Retinal pigment epithelial cell (primary cell): ENCODE data around the gene BRD8.
A peak's percentile ranks its signal among the peaks of the same experiment; 100 is the strongest.

ENCODE experiments used
- DNase-seq: peaks from one replicate; pipeline ENCODE4 v3.0.0-alpha.2; 2010; ENCODE audit warnings: low read depth
- H3K4me3 ChIP-seq: 2 replicates; pipeline ENCODE4 v1.5.1; 2011; ENCODE audit warnings: mild to moderate bottlenecking, low read length, control low read depth, moderate library complexity
- TF ChIP-seq, protein P1 (sequence below): conservative IDR thresholded peaks from 2 replicates; pipeline ENCODE4 v1.5.1; 2011; ENCODE audit warnings: low read depth, low read length, control low read depth, inconsistent platforms

Gene BRD8, protein sequence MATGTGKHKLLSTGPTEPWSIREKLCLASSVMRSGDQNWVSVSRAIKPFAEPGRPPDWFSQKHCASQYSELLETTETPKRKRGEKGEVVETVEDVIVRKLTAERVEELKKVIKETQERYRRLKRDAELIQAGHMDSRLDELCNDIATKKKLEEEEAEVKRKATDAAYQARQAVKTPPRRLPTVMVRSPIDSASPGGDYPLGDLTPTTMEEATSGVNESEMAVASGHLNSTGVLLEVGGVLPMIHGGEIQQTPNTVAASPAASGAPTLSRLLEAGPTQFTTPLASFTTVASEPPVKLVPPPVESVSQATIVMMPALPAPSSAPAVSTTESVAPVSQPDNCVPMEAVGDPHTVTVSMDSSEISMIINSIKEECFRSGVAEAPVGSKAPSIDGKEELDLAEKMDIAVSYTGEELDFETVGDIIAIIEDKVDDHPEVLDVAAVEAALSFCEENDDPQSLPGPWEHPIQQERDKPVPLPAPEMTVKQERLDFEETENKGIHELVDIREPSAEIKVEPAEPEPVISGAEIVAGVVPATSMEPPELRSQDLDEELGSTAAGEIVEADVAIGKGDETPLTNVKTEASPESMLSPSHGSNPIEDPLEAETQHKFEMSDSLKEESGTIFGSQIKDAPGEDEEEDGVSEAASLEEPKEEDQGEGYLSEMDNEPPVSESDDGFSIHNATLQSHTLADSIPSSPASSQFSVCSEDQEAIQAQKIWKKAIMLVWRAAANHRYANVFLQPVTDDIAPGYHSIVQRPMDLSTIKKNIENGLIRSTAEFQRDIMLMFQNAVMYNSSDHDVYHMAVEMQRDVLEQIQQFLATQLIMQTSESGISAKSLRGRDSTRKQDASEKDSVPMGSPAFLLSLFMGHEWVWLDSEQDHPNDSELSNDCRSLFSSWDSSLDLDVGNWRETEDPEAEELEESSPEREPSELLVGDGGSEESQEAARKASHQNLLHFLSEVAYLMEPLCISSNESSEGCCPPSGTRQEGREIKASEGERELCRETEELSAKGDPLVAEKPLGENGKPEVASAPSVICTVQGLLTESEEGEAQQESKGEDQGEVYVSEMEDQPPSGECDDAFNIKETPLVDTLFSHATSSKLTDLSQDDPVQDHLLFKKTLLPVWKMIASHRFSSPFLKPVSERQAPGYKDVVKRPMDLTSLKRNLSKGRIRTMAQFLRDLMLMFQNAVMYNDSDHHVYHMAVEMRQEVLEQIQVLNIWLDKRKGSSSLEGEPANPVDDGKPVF

DNA sequence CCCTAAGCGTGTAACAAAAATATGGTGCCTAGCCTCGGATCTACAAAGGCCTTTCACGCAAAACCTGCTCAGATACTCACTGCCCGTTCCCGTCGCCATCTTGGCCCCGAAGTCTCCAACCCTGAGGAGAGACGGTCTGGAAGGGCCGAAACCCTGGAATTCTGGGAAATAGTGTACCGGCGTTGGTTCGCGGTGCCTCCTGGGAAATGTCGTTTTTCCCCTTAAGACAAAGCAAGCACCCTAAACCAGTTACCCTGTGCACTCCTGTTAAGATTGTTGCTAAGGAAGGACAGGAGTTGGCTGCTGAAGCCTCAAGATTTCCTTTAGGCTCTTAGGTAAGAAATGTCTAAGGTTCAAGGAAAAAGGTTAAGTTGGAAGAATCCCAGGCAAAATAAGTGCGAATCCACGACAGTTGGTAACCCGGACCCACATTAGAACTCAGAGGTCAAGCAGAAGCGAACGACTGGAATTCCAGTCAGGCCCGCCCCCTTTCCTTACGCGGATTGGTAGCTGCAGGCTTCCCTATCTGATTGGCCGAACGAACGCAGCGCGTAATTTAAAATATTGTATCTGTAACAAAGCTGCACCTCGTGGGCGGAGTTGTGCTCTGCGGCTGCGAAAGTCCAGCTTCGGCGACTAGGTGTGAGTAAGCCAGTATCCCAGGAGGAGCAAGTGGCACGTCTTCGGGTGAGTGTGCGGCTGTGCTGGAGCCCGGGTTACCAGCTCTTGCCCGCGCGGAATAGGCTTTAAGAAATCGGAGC is at the start of gene BRD8, which contains the start of gene KIF20A:
TSS of gene BRD8 (minus strand) at position 115 of the 761 bp plus-strand sequence. CDS start at position 99, 16 bp downstream.
TSS of gene KIF20A (plus strand) at position 597 of the 761 bp plus-strand sequence. CDS start 569 bp downstream, outside the sequence.
- TF ChIP-seq, protein P1, sequence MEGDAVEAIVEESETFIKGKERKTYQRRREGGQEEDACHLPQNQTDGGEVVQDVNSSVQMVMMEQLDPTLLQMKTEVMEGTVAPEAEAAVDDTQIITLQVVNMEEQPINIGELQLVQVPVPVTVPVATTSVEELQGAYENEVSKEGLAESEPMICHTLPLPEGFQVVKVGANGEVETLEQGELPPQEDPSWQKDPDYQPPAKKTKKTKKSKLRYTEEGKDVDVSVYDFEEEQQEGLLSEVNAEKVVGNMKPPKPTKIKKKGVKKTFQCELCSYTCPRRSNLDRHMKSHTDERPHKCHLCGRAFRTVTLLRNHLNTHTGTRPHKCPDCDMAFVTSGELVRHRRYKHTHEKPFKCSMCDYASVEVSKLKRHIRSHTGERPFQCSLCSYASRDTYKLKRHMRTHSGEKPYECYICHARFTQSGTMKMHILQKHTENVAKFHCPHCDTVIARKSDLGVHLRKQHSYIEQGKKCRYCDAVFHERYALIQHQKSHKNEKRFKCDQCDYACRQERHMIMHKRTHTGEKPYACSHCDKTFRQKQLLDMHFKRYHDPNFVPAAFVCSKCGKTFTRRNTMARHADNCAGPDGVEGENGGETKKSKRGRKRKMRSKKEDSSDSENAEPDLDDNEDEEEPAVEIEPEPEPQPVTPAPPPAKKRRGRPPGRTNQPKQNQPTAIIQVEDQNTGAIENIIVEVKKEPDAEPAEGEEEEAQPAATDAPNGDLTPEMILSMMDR: no peak
- peak within 1 kb of the TSS; percentile 92 for H3K4me3 ChIP-seq
- DNase-seq: peak; percentile 88

DNA sequence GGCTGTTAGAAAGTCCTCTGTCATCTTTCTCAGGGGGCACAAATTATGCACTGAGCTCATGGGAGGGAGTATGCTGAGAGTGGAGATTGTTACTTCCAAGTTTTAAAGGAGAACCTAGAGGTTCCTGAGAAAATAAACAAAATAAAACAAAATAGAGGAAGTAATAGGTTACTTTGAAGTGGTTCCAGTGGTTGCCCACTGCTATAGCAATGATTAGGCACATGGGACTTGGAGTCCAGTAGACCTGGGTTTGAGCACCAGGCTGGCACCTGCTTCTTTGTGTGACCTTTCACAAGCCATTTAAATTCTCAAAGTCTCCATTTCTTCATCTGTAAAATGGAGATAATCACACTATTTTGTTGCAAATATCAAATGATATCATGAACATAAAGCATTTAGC is 48.5 kb upstream of the BRD8 start:
- TF ChIP-seq, protein P1: no peak
- H3K4me3 ChIP-seq: no peak overlapping the region

DNA sequence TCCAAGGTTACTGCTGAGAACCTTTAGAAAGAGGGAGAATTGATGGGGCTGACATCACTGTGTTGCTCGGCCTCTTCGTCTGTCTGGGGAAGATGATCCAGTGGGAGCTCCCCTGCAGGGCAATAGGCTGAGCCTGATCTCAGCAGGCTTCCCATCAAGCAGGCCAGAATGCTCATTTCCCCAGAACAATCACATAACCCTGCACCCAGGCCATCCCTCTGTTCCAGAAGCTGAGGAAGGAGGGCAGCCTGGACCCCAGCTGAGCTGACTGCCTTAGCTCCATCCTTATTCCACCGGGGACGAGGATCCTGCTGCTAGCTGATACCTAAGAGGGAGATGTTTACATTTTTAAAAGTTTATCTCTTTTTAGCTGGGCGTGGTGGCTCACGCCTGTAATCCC is 46.3 kb upstream of the BRD8 start:
- H3K4me3 ChIP-seq: no peak overlapping the region
- TF ChIP-seq, protein P1: no peak

More for the DNA sequence above, 48.5 kb upstream of the BRD8 start:
- no peak for DNase-seq

DNA sequence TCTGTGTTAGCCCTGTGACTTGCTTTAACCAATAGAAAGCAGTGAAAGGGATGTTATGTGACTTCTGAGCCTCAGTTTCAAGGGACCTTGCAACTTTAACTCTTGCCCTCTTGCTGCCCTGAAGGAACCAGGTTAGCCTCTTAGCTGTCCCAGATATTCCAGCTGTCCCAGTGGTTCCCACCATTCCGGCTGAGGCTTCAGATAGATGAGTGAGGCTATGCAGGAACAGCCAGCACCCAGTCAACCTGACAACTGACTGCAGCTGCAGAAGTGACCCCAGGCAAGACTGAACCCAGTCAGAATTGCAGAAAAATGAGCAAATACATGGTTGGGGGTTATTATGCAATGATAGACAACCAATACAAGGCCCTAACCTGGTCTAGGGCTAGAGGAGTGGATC is 45.1 kb upstream of the BRD8 start:
- no peak for DNase-seq
- H3K4me3 ChIP-seq: no peak overlapping the region
- TF ChIP-seq, protein P1: no peak

More for the DNA sequence above, 46.3 kb upstream of the BRD8 start:
- DNase-seq: no peak

DNA sequence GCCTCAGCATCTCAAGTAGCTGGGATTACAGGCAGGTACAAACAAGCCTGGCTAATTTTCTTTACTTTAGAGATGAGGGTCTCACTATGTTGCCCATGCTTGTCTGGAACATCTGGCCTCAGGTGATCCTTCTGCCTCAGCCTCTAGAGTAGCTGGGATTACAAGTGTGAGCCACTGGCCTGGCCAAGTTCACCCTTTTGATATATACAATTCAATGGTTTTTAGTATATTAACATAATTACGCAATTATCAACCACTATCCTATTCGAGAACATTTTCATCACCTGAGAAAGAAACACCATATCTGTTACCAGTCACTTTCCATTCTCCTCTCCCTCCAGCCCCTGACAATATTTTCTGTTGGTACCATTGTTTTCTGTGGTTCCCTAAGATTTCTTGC is 38.4 kb upstream of the BRD8 start:
- H3K4me3 ChIP-seq: no peak overlapping the region
- TF ChIP-seq, protein P1: no peak
- DNase-seq: no peak
